Adrenal gland (tissue), 12 donors: ENCODE results near the gene PSMA6. TPM values are rescaled to one million over a fixed set of nuclear protein-coding genes. Genes with fewer than 3 reads are reported as not detected.
"Not testable (repeated sequence)": the region's sequence is repeated elsewhere in the genome, so short reads cannot be mapped to it uniquely, and the experiment has no call there.

Experiments used
- DNase-seq, 7 donors: peaks; one replicate each; pipeline ENCODE4 v3.0.0-alpha.2; 2019 to 2020
- H3K27ac ChIP-seq, 5 donors: fragments of 200-600 bp; sonication (generic) in 4 of 5; 1 replicate in 3 of 5; 2 replicates in 2 of 5; pipeline versions ENCODE4 v1.5.1 to v1.8.0; 2016 to 2020; ENCODE audit warnings: mild to moderate bottlenecking in 1 of 5
- H3K27me3 ChIP-seq: fragments of 200-600 bp; 2 replicates; pipeline ENCODE4 v1.8.0; 2021
- H3K36me3 ChIP-seq, 2 donors: fragments of 200-600 bp; replicated peaks in 1 of 2; 1 replicate in 1 of 2; 2 replicates in 1 of 2; pipeline versions ENCODE4 v1.5.1 to v1.8.0; 2018 to 2022
- H3K4me1 ChIP-seq, 2 donors: fragments of 200-600 bp; replicated peaks in 1 of 2; 1 replicate in 1 of 2; 2 replicates in 1 of 2; pipeline versions ENCODE4 v1.5.1 to v1.8.0; 2018 to 2021
- H3K4me3 ChIP-seq, 4 donors: fragments of 200-600 bp; sonication (generic) in 3 of 4; one replicate each; pipeline ENCODE4 v1.5.1; 2016 to 2018
- H3K9me3 ChIP-seq, 3 donors: fragments of 200-600 bp; sonication (generic) in 1 of 3; replicated peaks in 1 of 3; 1 replicate in 2 of 3; 2 replicates in 1 of 3; pipeline versions ENCODE4 v1.5.1 to v1.8.0; 2016 to 2021
- CTCF ChIP-seq, 6 experiments: fragments of 450-650 bp in 4 of 6; fragments of 200-600 bp in 2 of 6; sonication (generic) in 1 of 6; IDR thresholded peaks; 1 replicate in 5 of 6; 2 replicates in 1 of 6; pipeline versions ENCODE4 v1.5.1 to v1.8.0; 2016 to 2021; ENCODE audit warnings: antibody characterized with exemption in 6 of 6, mild to moderate bottlenecking in 2 of 6, moderate library complexity in 1 of 6
- POLR2A ChIP-seq, 2 donors: fragments of 450-650 bp; IDR thresholded peaks; one replicate each; pipeline ENCODE4 v1.6.1; 2017; ENCODE audit warnings: antibody characterized with exemption in 2 of 2, mild to moderate bottlenecking in 2 of 2, moderate library complexity in 1 of 2
- WGBS, 4 donors: extraction: QIAGEN DNeasy Blood & Tissue Kit in 2 of 4; methylation state at CpG; one replicate each; pipeline versions ENCODE4 v1.1.5 to v1.1.7; 2013 to 2017; 5-methylcytosine and 5-hydroxymethylcytosine counted together
- intact Hi-C, 2 donors: fragments of 100-400 bp; cut with DNase I; formaldehyde crosslinking; loops; one replicate each; pipeline versions ENCODE4 v1.14.1 to v1.15.0; 2022 to 2023
- polyA plus RNA-seq, 3 donors: library from polyadenylated mRNA; stranded (reverse); fragments of 200-250 nt in 2 of 3; fragments of 350-450 nt in 1 of 3; fragmentation: Illumina TruSeq in 1 of 3; extraction: RNeasy Lipid Tissue Mini Kit (QIAGEN cat#74804) in 1 of 3; gene quantifications; one replicate each; pipeline ENCODE4 v1.2.3, GENCODE V29; 2013 to 2014
- total RNA-seq, 9 donors: library from RNA; depleted of rRNA in 4 of 9; stranded (reverse); fragments of >200 nt in 4 of 9; fragments of 120-200 nt in 1 of 9; fragmentation: NEBNext Ultra II Directional in 1 of 9; extraction: Animal tissue kit (Norgen Biotek cat#: 25700) in 1 of 9; gene quantifications; one replicate each; pipeline versions ENCODE4 v1.1.0 to v1.2.4, GENCODE V29; 2013 to 2023
- donor health status: healthy with polysubstance abuse.
- donor health status: Bipolar disorder and iron deficiency.
- donor health status: DM: yes; HTN: yes; CAD: no.
- donor health status: DM: no; HTN: no; CAD: no.
- donor health status: DM: no; HTN: no; CAD: no.
- donor health status: DM: yes; HTN: yes; CAD: no.

PSMA6 gene
- total and polyA plus RNA-seq, 12 donors: 114 to 393 (median 185) TPM

GRCh38 chr14:35333797-35334743 lies 41.9 kb downstream of the PSMA6 start:
- H3K4me3 ChIP-seq: no peak overlapping the region
- H3K9me3 ChIP-seq: no peaks in the 10 kb centered on the region
- H3K27ac ChIP-seq: peak overlapping the region; percentile 93 to 97 (median 96)
- intact Hi-C loops: loop anchor here in 1 of 2 donors (10.0 kb wide), 1 partner anchor 71 kb away; the partner anchor contains the start of gene NFKBIA
- peak in 1 of 7 donors; percentile 42 for DNase-seq
- WGBS, 4 donors: 66 to 76% (median 75%) methylated on average over 11 to 15 of the region's 15 CpGs
- H3K4me1 ChIP-seq: peaks cover 41 to 73% of the 10 kb centered on the region in 2 donors
- no peak for TF ChIP-seq CTCF (IDR thresholded peaks at IDR 0.05)
- no peak for TF ChIP-seq POLR2A (IDR thresholded peaks at IDR 0.05)
- no peaks in the 10 kb centered on the region for H3K27me3 ChIP-seq
- H3K36me3 ChIP-seq: no peaks in the 10 kb centered on the region

- intact Hi-C loops: loop anchor here in 1 of 2 donors (10.0 kb wide), 1 partner anchor 69 kb away; the partner anchor contains the start of gene NFKBIA
- H3K36me3 ChIP-seq: no peaks in the 10 kb centered on the region
- 33 to 56% (median 42%) methylated on average over 9 to 13 of the region's 13 CpGs for WGBS, 4 donors
- no peaks in the 10 kb centered on the region for H3K27me3 ChIP-seq
- peaks cover 41 to 81% of the 10 kb centered on the region in 2 donors for H3K4me1 ChIP-seq
- peak; percentile 79 to 94 (median 87) for DNase-seq
- peak overlapping the region; percentile 93 to 97 (median 96) for H3K27ac ChIP-seq
- peak overlapping the region in 1 of 4 donors; percentile 22 for H3K4me3 ChIP-seq
- H3K9me3 ChIP-seq: no peaks in the 10 kb centered on the region
- TF ChIP-seq POLR2A (IDR thresholded peaks at IDR 0.05) (peak in 1 of 2 donors; percentile 59), CTCF (IDR thresholded peaks at IDR 0.05) (peak in 1 of 6 experiments; percentile 7)
These were observed 43.4 kb downstream of the PSMA6 start for GRCh38 chr14:35335388-35336092.

GRCh38 chr14:35336171-35336493 lies 44.0 kb downstream of the PSMA6 start:
- not testable (repeated sequence) for H3K27me3 ChIP-seq, DNase-seq, H3K36me3 ChIP-seq, H3K9me3 ChIP-seq
- Histone ChIP-seq H3K27ac (peak overlapping the region; percentile 93 to 97 (median 96)), H3K4me1 (peaks cover 46 to 87% of the 10 kb centered on the region in 2 donors), H3K4me3 (peak overlapping the region in 1 of 4 donors; percentile 22)
- WGBS, 4 donors: 19 to 58% (median 41%) methylated on average over 3 of the region's 3 CpGs
- intact Hi-C loops: loop anchor here in 1 of 2 donors (10.0 kb wide), 1 partner anchor 69 kb away; the partner anchor contains the start of gene NFKBIA

GRCh38 chr14:35336494-35337268 lies 44.5 kb downstream of the PSMA6 start:
- Histone ChIP-seq H3K4me3 (no peak overlapping the region), H3K27me3 (no peaks in the 10 kb centered on the region), H3K9me3 (no peaks in the 10 kb centered on the region), H3K36me3 (no peaks in the 10 kb centered on the region), H3K27ac (peak overlapping the region; percentile 93 to 97 (median 96)), H3K4me1 (peaks cover 51 to 90% of the 10 kb centered on the region in 2 donors)
- DNase-seq: peak; percentile 95 to 99 (median 98)
- 15 to 33% (median 20%) methylated on average over 13 to 28 of the region's 28 CpGs for WGBS, 4 donors
- TF ChIP-seq POLR2A (IDR thresholded peaks at IDR 0.05) (peak; percentile 64 to 95), CTCF (IDR thresholded peaks at IDR 0.05) (no peak)
- intact Hi-C loops: loop anchor here in 1 of 2 donors (10.0 kb wide), 1 partner anchor 68 kb away; the partner anchor contains the start of gene NFKBIA
